Activated T-cell treated with anti-CD3 and anti-CD28 coated beads for 1 hour (primary cell): ENCODE results near the gene UBE2D2.

Experiments used
- DNase-seq: peaks from one replicate; pipeline ENCODE4 v3.0.0-alpha.2; 2020; ENCODE audit warnings: low read depth

Gene UBE2D2

GRCh38 chr5:139648205-139649081 lies 87.3 kb downstream of the UBE2D2 start, which contains the start of gene CXXC5:
CXXC5 (plus strand) TSS chr5:139648349; CDS start chr5:139680524, 32,175 bp downstream.
- no peak for DNase-seq

DNA sequence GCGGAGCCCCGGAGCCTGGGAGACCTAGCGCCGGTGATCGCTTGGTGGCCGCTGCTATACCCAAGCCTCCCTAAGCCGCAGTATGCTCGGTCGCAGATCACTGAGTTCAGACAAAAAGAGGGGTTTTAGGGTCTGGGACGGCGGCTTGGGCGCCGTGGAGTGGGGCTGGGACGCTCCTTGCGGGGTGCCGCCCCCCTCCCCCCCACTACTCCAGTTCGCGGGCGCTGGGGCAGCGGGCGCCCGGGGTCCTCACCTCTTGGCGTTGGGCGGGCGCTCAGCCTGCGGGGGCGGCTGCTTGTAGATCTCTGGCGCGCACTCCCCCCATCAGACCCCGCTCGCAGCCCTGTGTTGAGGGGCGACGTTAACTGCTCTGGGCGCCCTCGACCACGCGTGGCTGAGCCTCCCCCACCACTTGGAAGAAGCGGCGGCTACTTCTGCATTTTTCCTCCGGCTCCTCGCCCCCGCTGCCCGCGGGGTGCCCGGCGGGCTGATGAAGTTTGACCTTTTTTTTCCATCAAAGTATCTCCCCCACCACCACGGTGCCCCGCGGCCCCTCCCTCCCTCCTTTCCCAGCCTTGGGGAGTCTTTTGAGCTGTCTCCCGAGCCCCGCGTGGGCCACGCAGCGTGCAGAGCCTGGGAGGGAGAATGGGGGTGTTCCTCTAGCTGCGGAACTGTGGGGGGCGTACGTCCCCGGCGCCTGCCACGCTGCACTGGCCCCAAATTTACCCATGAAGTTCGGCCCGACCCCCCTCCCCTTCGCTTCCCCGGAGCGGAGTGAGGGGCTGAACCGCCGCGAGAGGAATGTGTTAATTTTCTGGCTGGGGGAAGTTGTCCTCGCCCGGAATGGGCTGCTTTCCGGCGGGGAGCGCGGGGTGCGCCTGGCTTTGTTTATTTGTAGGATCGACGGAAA lies 88.2 kb downstream of the UBE2D2 start:
- DNase-seq = no peak

DNA sequence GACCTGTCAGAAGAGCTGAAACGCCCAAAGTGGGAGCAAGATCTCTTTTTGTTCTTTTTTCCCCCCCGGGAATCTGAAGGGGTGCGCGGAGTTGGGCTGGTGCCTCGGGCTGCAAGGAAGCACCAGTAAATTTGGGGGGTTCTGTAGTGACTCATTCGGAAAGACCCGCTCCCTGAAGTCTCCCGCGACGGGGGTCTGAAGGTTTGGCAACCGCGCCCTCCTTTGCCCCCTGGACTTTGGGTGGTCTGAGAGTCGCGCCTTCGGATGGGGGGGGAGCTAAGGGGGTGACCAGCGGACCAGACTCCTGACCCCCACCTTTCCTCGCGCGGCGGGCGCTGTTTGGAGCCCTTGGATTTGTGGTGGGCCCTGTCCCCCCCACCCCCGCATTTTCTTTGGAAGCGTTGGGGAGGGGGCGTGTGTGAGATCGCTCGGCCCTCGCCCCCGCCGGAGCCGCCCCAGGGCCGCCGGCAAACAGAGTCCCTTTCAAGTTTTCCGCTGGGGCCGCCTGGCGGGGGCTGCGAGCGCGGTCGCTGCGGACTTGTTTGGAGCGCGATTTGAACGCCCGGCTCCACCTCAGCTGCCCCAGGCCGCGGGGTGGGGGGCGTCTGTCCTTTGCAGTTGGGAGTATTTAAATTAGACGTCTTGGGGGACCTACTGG lies 89.0 kb downstream of the UBE2D2 start:
- DNase-seq = no peak

- DNase-seq = no peak
Observed at GRCh38 chr5:139650689-139651042, 89.5 kb downstream of the UBE2D2 start.

- DNase-seq = no peak
Observed at GRCh38 chr5:139651043-139651834, 90.1 kb downstream of the UBE2D2 start.

- DNase-seq = peak; percentile 48
Observed at GRCh38 chr5:139651853-139652787, 91.0 kb downstream of the UBE2D2 start.

GRCh38 chr5:139652788-139653241 lies 91.7 kb downstream of the UBE2D2 start:
- DNase-seq = no peak

GRCh38 chr5:139653616-139654015 lies 92.5 kb downstream of the UBE2D2 start:
- no peak for DNase-seq

DNA sequence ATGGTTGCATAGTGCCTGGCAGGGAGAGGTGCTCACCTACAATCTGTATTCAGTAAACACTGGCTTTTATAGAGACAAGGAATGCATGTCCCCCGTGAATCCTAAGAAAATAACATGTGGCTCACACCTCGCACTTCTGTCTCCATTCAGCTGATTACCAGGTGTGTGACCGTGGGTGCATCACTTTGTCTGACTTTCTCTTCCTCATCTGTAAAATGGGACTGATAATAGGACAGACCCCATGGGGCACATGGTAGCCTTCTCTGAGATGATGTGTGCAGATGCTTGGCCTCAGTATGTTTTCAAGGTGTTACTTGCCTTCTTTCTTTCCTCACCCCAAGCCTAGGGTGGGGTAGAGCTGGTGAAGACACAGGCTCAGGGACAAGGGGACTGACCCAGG lies 93.3 kb downstream of the UBE2D2 start:
- no peak for DNase-seq

- DNase-seq = no peak
Observed at GRCh38 chr5:139654871-139655491, 93.8 kb downstream of the UBE2D2 start.

DNA sequence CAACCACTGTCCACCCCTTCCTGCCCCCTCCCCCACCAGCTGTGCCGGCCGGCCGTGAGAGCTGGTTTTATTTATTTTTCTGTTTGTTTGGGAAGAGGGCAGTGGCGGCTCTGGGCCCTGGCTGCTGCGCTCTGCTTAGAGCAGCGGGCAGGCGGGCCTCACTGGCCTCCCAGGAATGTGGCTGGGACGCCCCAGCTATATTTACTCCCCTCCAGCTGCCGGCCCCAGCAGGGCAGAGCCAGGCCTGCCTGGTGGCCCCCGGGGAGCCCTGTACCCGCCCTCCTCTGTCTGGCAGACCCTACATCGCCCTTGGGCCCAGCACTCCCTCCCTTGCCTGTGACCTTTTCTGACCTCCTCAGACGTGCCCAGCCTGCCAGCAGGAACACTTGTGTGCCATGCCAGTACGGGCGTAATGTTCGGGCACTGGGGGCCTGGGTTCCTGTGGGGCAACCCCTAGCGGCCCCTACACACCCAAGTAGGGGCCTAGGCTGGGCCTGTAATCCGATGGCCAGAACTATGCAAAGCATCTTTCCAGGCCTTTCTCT lies 94.7 kb downstream of the UBE2D2 start:
- DNase-seq = no peak

GRCh38 chr5:139657363-139658321 lies 96.5 kb downstream of the UBE2D2 start:
- no peak for DNase-seq

- DNase-seq = no peak
Observed at GRCh38 chr5:139658501-139658927, 97.4 kb downstream of the UBE2D2 start.

- DNase-seq = no peak
Observed at GRCh38 chr5:139658928-139659667, 98.0 kb downstream of the UBE2D2 start.

DNA sequence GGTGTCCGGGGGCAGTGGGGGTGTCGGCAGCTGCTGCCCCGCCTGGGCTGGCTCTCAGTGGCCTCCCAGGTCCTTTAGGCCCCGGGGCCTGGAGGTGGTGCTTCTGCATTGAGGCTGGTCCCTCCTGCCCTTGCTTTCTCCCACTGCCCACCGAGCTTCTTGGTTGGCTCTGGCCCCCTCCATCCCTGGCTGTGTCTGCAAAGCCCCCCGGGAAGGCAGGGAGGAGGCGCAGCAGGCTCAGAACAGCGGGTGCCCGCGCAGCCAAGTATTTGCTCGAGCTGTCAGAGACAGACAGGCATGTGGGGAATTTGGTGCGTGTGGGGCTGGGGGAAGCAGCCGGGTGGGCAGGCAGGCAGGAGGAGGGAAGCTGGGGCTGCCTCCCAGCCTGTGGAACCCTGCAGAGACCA lies 98.6 kb downstream of the UBE2D2 start:
- DNase-seq = no peak

DNA sequence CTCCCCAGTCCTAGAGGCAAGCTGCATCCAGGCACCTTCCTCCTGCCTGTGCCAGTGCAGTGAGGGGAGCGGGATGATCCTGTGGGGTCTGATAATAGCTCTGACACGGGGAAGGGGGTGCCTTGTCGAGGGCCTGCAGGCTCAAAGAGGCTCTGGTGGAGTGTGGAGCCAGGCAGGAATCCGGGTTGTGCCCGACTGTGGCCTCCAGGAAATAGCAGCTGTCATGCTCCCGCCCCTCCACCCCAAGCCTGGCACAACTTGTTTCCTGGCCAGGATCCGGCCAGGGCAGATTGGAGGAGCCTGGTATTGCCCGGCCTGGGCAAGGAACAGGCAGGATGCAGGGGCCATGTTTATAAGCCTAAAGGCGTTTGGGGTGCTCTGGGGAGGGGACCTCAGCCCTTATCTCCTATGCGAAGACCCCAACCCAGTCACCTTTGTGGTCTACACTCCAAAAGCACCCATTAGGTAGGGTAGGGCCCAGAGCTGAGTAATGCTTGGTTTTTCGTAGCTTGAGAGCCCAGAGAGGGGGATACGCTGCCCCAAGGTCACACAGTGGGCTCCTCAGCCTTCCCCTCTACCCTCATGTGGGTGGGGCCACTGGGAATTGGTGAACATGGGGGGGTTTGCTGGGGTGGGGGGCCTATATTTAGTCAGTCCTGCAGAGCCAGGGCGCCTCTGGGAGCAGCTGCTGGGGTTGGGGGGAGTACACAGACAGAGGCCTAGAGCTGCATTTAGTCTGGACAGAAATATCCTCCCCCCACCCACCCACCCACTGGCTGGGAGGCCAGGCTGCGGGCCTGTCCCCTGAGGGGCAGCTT lies 99.2 kb downstream of the UBE2D2 start:
- no peak for DNase-seq
